ENCODE data around the gene TEX11.

- TF ChIP-seq CTCF (IDR thresholded peaks at IDR 0.05), result no peak
- no peak for TF ChIP-seq POLR2AphosphoS5 (IDR thresholded peaks at IDR 0.05; ENCODE audit: low read depth, low read length)
- TF ChIP-seq, protein P1, sequence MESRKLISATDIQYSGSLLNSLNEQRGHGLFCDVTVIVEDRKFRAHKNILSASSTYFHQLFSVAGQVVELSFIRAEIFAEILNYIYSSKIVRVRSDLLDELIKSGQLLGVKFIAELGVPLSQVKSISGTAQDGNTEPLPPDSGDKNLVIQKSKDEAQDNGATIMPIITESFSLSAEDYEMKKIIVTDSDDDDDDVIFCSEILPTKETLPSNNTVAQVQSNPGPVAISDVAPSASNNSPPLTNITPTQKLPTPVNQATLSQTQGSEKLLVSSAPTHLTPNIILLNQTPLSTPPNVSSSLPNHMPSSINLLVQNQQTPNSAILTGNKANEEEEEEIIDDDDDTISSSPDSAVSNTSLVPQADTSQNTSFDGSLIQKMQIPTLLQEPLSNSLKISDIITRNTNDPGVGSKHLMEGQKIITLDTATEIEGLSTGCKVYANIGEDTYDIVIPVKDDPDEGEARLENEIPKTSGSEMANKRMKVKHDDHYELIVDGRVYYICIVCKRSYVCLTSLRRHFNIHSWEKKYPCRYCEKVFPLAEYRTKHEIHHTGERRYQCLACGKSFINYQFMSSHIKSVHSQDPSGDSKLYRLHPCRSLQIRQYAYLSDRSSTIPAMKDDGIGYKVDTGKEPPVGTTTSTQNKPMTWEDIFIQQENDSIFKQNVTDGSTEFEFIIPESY (IDR thresholded peaks at IDR 0.05; ENCODE audit: borderline replicate concordance, low read depth), result no peak
- no peak for TF ChIP-seq TEAD4 (IDR thresholded peaks at IDR 0.05; ENCODE audit: borderline replicate concordance, insufficient read depth)
- TF ChIP-seq, protein P2, sequence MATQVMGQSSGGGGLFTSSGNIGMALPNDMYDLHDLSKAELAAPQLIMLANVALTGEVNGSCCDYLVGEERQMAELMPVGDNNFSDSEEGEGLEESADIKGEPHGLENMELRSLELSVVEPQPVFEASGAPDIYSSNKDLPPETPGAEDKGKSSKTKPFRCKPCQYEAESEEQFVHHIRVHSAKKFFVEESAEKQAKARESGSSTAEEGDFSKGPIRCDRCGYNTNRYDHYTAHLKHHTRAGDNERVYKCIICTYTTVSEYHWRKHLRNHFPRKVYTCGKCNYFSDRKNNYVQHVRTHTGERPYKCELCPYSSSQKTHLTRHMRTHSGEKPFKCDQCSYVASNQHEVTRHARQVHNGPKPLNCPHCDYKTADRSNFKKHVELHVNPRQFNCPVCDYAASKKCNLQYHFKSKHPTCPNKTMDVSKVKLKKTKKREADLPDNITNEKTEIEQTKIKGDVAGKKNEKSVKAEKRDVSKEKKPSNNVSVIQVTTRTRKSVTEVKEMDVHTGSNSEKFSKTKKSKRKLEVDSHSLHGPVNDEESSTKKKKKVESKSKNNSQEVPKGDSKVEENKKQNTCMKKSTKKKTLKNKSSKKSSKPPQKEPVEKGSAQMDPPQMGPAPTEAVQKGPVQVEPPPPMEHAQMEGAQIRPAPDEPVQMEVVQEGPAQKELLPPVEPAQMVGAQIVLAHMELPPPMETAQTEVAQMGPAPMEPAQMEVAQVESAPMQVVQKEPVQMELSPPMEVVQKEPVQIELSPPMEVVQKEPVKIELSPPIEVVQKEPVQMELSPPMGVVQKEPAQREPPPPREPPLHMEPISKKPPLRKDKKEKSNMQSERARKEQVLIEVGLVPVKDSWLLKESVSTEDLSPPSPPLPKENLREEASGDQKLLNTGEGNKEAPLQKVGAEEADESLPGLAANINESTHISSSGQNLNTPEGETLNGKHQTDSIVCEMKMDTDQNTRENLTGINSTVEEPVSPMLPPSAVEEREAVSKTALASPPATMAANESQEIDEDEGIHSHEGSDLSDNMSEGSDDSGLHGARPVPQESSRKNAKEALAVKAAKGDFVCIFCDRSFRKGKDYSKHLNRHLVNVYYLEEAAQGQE (IDR thresholded peaks at IDR 0.05; ENCODE audit: low read depth, low read length), result no peak
- TF ChIP-seq ELF1 (IDR thresholded peaks at IDR 0.05), result no peak
- no peak for TF ChIP-seq JUND (IDR thresholded peaks at IDR 0.05)
- no peak for TF ChIP-seq RAD21 (IDR thresholded peaks at IDR 0.05; ENCODE audit: low read length)
- no peak for TF ChIP-seq EZH2phosphoT487 (IDR thresholded peaks at IDR 0.05; ENCODE audit: borderline replicate concordance, low read depth)
- no peak for TF ChIP-seq RFX5 (IDR thresholded peaks at IDR 0.05; ENCODE audit: low read length)
- TF ChIP-seq FOXM1 (IDR thresholded peaks at IDR 0.05; ENCODE audit: low read depth), result no peak
- no peak for TF ChIP-seq CHD2 (IDR thresholded peaks at IDR 0.05; ENCODE audit: low read length, partially characterized antibody)
- TF ChIP-seq MXI1 (IDR thresholded peaks at IDR 0.05; ENCODE audit: low read depth, low read length), result no peak
Observed at GRCh38 chrX:70480660-70481018, 427.9 kb downstream of the TEX11 start.
